Stimulated activated CD4-positive, alpha-beta T cell treated with anti-CD3 and anti-CD28 coated beads, Interleukin-1b, Interleukin-23, amount 100 ng/mL, for 24 hours (primary cell): ENCODE data around the gene GKN1.
"Not testable (repeated sequence)": the region's sequence is repeated elsewhere in the genome, so short reads cannot be mapped to it uniquely, and the experiment has no call there.

ENCODE experiments used
- DNase-seq, 4 experiments: peaks; one replicate each; pipeline ENCODE4 v3.0.0-alpha.2; 2020; ENCODE audit warnings: low read depth in 4 of 4, low spot score in 1 of 4

The GKN1 gene

GRCh38 chr2:68974251-68974650 is at the start of gene GKN1:
Gene GKN1 (plus strand): TSS chr2:68974636. CDS start chr2:68974678, 42 bp downstream.
- DNase-seq: no peak

- peak in 2 of 4 experiments; percentile 34 to 36 for DNase-seq
Observed at GRCh38 chr2:68925295-68925896, 49.0 kb upstream of the GKN1 start.

GRCh38 chr2:68926796-68927195 is 47.6 kb upstream of the GKN1 start:
- no peak for DNase-seq

GRCh38 chr2:68931149-68931711 is 43.2 kb upstream of the GKN1 start:
- DNase-seq: no peak

GRCh38 chr2:68931799-68932198 is 42.6 kb upstream of the GKN1 start:
- no peak for DNase-seq

GRCh38 chr2:68932402-68932801 is 42.0 kb upstream of the GKN1 start:
- DNase-seq: no peak

GRCh38 chr2:68934021-68934420 is 40.4 kb upstream of the GKN1 start:
- no peak for DNase-seq

GRCh38 chr2:68935471-68935870 is 39.0 kb upstream of the GKN1 start:
- DNase-seq: no peak

GRCh38 chr2:68936427-68936826 is 38.0 kb upstream of the GKN1 start:
- DNase-seq: no peak

- no peak for DNase-seq
Observed at GRCh38 chr2:68936889-68937288, 37.5 kb upstream of the GKN1 start.

- no peak for DNase-seq
Observed at GRCh38 chr2:68937346-68938055, 36.9 kb upstream of the GKN1 start.

GRCh38 chr2:68938938-68939337 is 35.5 kb upstream of the GKN1 start:
- no peak for DNase-seq

- DNase-seq: no peak
Observed at GRCh38 chr2:68939962-68940361, 34.5 kb upstream of the GKN1 start.

- no peak for DNase-seq
Observed at GRCh38 chr2:68940369-68940768, 34.1 kb upstream of the GKN1 start.

GRCh38 chr2:68942827-68943226 is 31.6 kb upstream of the GKN1 start:
- no peak for DNase-seq

- DNase-seq: peak; percentile 15 to 39 (median 20)
Observed at GRCh38 chr2:68943581-68944568, 30.6 kb upstream of the GKN1 start.

GRCh38 chr2:68946117-68946516 is 28.3 kb upstream of the GKN1 start:
- no peak for DNase-seq

GRCh38 chr2:68948710-68949109 is 25.7 kb upstream of the GKN1 start:
- DNase-seq: no peak

GRCh38 chr2:68951899-68952298 is 22.5 kb upstream of the GKN1 start:
- no peak for DNase-seq

- DNase-seq: no peak
Observed at GRCh38 chr2:68952887-68953521, 21.4 kb upstream of the GKN1 start, which contains the start of gene GKN2. Gene GKN2 (minus strand): TSS chr2:68952893. CDS start chr2:68952861, 32 bp downstream.

GRCh38 chr2:68955432-68955831 is 19.0 kb upstream of the GKN1 start:
- DNase-seq: not testable (repeated sequence)
